ENCODE data around the gene MAN1A2.
A peak's percentile ranks its signal among the peaks of the same experiment; 100 is the strongest.
"Not testable (repeated sequence)": the region's sequence is repeated elsewhere in the genome, so short reads cannot be mapped to it uniquely, and the experiment has no call there.

The MAN1A2 gene

DNA sequence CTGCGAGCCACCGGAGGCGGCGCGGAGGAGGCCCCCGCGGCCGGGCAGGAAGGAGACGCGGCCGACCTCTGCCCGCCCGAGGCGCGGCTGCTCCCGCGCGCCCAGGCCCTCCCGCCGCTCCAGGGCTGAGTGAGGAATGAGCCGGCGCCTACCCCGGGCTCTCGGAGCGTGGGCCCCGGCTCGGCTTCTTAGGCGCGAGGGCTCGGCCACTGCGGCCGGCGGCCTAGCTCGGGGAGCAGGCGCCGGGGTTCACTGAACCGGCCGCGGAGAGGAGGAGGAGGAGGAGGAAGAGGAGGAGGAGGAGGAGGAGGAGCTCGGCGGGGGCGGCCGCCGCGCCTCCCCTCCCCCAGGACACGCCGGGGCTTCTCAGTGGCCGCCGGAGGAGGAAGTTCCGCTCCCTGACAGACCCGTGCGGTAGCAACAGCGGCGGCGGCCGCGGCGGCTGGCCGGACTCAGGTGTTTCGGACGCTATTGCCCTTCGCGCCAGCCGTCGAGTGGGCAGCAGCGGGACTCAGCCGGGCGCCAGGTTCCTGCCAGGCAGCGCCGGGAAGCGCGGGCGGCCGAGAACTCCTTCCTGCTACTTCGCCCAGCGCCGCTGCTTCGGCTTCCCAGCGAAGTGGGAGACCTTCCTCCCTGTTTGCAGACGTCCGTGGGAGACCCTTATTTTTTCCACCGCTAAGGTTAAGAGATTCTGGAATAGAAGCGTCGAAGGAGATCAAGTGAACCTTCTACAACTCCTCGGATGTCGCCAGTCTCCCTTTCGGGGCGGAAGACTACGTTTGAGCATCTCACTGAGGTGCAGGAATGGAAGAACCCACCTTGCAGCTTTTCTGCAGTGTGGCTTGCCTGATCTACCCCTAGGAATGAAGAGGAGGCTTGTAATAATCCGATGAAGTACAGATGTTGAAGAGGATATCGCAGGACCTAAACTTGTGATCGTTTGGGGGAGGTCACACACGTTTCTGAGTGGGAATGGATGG, at the start of gene MAN1A2:
Gene MAN1A2, plus strand, starts transcription at position 404 of the 980 bp plus-strand sequence. CDS start 735 bp downstream, outside the sequence.
- Histone ChIP-seq H3K36me3 (ENCODE audit: control insufficient read depth, insufficient read depth, low read length) (no peaks in the 10 kb centered on the region), H3K4me1 (ENCODE audit: control insufficient read depth, insufficient read depth, low read length) (peaks cover 36% of the 10 kb centered on the region), H3K27me3 (ENCODE audit: control insufficient read depth, insufficient read depth, low read length) (no peaks in the 10 kb centered on the region), H3K4me3 (ENCODE audit: low read depth, low read length) (peak within 1 kb of the TSS; percentile 100), H3K9me3 (ENCODE audit: control insufficient read depth, insufficient read depth, low read depth, low read length) (no peaks in the 10 kb centered on the region), H3K27ac (ENCODE audit: low read depth, low read length) (peak within 1 kb of the TSS; percentile 54; the same call in 1 of the 2 replicates), H3K9ac (ENCODE audit: low read length) (peak within 1 kb of the TSS; percentile 98)

DNA sequence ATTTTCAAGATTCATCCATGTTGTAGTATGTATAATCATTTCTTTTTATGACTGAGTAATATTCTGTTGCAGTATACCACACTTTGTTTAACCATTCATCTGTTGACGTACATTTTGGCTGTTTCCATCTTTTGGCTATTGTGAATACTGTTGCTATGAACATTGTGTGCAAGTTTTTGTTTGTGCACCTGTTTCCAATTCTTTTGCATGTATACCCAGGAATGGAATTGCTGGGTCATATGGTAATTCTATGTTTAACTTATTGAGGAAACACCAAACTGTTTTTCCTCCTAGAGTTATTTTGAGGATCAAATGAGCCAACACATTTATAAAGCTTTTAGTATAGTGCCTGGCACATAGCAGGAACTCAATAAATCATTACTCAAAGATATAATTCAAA, 49.2 kb upstream of the MAN1A2 start:
- Histone ChIP-seq H3K27me3 (ENCODE audit: control insufficient read depth, insufficient read depth, low read length) (no peaks in the 10 kb centered on the region), H3K36me3 (ENCODE audit: control insufficient read depth, insufficient read depth, low read length) (no peaks in the 10 kb centered on the region), H3K9me3 (ENCODE audit: control insufficient read depth, insufficient read depth, low read depth, low read length) (no peaks in the 10 kb centered on the region), H3K4me3 (ENCODE audit: low read depth, low read length) (no peak overlapping the region), H3K4me1 (ENCODE audit: control insufficient read depth, insufficient read depth, low read length) (peaks cover 13% of the 10 kb centered on the region), H3K27ac (ENCODE audit: low read depth, low read length) (no peak overlapping the region), H3K9ac (ENCODE audit: low read length) (no peak overlapping the region)

DNA sequence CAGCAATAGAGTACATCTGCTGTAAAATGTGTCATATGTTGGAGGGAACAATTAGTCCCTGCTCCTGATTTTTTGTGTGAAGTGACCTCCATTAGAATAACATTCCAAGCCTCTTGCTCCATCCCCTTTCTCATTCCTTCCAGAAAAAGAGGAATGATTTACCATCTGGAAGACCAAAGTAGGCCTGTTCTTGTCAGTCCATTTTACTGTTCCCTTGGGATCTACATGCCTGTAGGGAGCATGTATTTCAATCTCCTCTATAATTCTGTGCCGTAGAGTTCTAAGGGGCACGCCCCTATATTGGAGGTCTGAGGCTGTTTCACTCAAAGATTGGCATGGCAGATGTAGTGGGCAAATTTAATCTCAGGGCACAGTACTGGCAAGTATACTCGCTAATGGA, 48.8 kb upstream of the MAN1A2 start:
- H3K9ac ChIP-seq (ENCODE audit: low read length) = no peak overlapping the region
- no peak overlapping the region for H3K27ac ChIP-seq (ENCODE audit: low read depth, low read length)
- H3K27me3 ChIP-seq (ENCODE audit: control insufficient read depth, insufficient read depth, low read length) = no peaks in the 10 kb centered on the region
- H3K4me3 ChIP-seq (ENCODE audit: low read depth, low read length) = no peak overlapping the region
- H3K9me3 ChIP-seq (ENCODE audit: control insufficient read depth, insufficient read depth, low read depth, low read length) = no peaks in the 10 kb centered on the region
- H3K36me3 ChIP-seq (ENCODE audit: control insufficient read depth, insufficient read depth, low read length) = no peaks in the 10 kb centered on the region
- H3K4me1 ChIP-seq (ENCODE audit: control insufficient read depth, insufficient read depth, low read length) = peaks cover 13% of the 10 kb centered on the region

DNA sequence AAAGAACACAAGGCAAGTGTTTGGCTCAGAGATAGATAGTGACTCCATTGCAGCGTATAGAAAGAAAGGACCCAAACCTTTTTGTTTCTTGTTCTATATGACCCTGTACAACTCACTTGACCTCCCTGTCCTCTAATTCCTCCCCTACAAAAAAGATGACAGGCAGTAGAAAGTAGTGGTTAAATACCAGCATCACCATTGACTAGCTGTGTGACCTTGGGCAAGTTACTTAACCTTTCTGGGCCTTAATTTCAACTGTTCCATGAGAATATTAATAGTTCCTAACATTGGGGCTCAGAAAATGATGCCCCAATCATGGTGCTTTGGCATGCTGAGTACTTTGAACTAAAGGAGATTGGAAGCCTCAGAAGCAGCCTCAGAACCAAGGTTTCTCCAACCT, 46.7 kb upstream of the MAN1A2 start:
- no peak overlapping the region for H3K27ac ChIP-seq (ENCODE audit: low read depth, low read length)
- no peak overlapping the region for H3K9ac ChIP-seq (ENCODE audit: low read length)

DNA sequence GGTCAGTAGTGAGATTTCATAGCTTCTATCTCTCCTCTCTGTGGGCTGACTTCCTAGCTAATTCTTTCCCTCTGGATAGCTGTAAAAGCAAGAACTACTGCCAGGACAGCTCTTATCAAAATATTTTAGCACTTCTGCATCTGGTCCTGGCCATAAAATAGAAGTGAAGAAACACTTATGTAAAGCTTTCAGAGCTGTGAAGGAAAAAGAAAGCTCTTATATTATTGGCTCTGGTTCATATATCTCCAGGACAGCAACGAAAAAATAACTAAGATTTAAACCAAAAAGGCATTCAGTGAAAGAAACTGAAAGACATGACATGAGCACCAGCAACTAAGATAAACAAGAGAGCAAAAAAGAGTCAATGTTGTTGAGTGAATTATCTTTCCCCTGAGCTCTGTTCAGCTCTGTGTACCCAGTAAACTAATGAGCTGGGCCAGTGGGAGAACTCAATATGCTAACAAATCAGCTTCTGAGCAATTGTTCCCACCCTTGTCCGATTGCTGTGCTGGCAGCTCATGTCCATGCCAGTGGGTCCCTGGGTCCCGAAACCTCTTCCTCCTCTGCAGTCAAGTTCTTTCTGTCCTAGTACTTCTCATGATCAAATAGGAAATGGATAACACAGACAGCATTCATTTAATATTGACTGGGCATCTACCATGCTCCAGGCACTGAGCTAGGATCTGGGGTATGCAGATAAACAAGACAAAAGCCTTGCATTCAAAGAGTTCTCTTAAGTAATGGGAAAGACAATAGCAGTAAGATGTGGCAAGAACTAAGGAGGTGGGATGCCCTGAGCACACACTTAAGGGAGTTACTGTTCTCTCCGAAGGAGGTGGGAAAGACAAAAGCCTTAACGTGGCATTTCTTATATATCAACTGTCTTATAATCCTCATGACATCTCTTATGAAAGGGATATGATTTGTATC, 45.3 kb upstream of the MAN1A2 start:
- Histone ChIP-seq H3K9me3 (ENCODE audit: control insufficient read depth, insufficient read depth, low read depth, low read length) (no peaks in the 10 kb centered on the region), H3K9ac (ENCODE audit: low read length) (no peak overlapping the region), H3K4me1 (ENCODE audit: control insufficient read depth, insufficient read depth, low read length) (peaks cover 13% of the 10 kb centered on the region), H3K36me3 (ENCODE audit: control insufficient read depth, insufficient read depth, low read length) (no peaks in the 10 kb centered on the region), H3K4me3 (ENCODE audit: low read depth, low read length) (no peak overlapping the region), H3K27me3 (ENCODE audit: control insufficient read depth, insufficient read depth, low read length) (no peaks in the 10 kb centered on the region), H3K27ac (ENCODE audit: low read depth, low read length) (no peak overlapping the region)

More for the DNA sequence above, 46.7 kb upstream of the MAN1A2 start:
- Histone ChIP-seq H3K36me3 (ENCODE audit: control insufficient read depth, insufficient read depth, low read length) (no peaks in the 10 kb centered on the region), H3K4me3 (ENCODE audit: low read depth, low read length) (no peak overlapping the region), H3K27me3 (ENCODE audit: control insufficient read depth, insufficient read depth, low read length) (no peaks in the 10 kb centered on the region), H3K4me1 (ENCODE audit: control insufficient read depth, insufficient read depth, low read length) (peaks cover 13% of the 10 kb centered on the region), H3K9me3 (ENCODE audit: control insufficient read depth, insufficient read depth, low read depth, low read length) (no peaks in the 10 kb centered on the region)

DNA sequence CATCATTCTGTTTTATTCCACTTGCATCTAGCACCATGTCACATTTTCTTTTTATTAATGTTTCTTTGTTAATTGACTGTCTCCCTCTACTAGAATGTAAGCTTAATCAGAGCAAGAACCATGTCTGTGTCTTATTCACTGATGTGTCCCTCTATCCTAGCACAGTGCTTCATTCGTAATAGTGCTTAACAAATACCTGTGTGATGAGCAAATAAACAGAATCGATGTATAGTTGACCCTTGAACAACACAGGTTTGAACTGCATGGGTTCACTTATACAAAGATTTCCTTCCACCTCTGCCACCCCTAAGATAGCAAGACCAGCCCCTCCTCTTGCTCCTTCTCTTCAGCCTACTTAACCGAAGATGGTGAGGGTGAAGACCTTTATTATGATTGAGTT, 42.9 kb upstream of the MAN1A2 start:
- peaks cover 13% of the 10 kb centered on the region for H3K4me1 ChIP-seq (ENCODE audit: control insufficient read depth, insufficient read depth, low read length)
- no peak overlapping the region for H3K9ac ChIP-seq (ENCODE audit: low read length)
- H3K4me3 ChIP-seq (ENCODE audit: low read depth, low read length) = no peak overlapping the region
- H3K27ac ChIP-seq (ENCODE audit: low read depth, low read length) = no peak overlapping the region
- H3K27me3 ChIP-seq (ENCODE audit: control insufficient read depth, insufficient read depth, low read length) = no peaks in the 10 kb centered on the region
- no peaks in the 10 kb centered on the region for H3K36me3 ChIP-seq (ENCODE audit: control insufficient read depth, insufficient read depth, low read length)
- no peaks in the 10 kb centered on the region for H3K9me3 ChIP-seq (ENCODE audit: control insufficient read depth, insufficient read depth, low read depth, low read length)

DNA sequence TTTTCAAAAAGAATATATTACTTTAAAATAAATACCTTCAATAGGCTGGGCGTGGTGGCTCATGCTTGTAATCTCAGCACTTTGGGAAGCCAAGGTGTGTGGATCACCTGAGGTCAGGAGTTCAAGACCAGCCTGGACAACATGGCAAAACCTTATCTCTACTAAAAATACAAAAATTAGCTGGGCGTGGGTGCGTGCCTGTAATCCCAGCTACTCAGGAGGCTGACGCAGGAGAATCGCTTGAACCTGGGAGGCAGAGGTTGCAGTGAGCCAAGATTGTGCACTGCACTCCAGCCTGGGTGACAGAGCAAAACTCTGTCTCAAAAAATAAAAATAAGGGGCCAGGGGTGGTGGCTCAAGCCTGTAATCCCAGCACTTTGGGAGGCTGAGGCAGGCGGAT, 41.2 kb upstream of the MAN1A2 start:
- H3K27me3 ChIP-seq (ENCODE audit: control insufficient read depth, insufficient read depth, low read length); H3K9me3 ChIP-seq (ENCODE audit: control insufficient read depth, insufficient read depth, low read depth, low read length); H3K9ac ChIP-seq (ENCODE audit: low read length); H3K4me3 ChIP-seq (ENCODE audit: low read depth, low read length); H3K36me3 ChIP-seq (ENCODE audit: control insufficient read depth, insufficient read depth, low read length); H3K27ac ChIP-seq (ENCODE audit: low read depth, low read length): not testable (repeated sequence)
- peaks cover 13% of the 10 kb centered on the region for H3K4me1 ChIP-seq (ENCODE audit: control insufficient read depth, insufficient read depth, low read length)

DNA sequence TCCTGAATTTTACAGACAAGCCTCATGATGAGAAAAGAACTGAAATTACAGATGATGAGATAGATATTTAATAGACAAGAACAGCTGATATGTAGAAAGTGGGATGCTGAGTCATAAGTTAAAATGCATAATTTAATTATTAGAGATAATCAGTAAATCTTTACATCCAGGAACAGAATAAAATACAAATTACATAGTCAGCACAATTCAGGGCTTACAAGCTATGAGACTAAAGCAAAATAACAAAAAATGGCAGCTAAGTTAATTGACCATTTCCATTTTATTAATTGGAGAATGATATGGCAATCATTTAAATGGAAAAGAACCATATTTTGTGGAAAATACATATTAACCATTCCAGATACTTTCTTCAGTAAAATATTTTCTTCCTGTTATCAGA, 40.2 kb upstream of the MAN1A2 start:
- Histone ChIP-seq H3K27me3 (ENCODE audit: control insufficient read depth, insufficient read depth, low read length) (no peaks in the 10 kb centered on the region), H3K9me3 (ENCODE audit: control insufficient read depth, insufficient read depth, low read depth, low read length) (no peaks in the 10 kb centered on the region), H3K4me3 (ENCODE audit: low read depth, low read length) (no peak overlapping the region), H3K27ac (ENCODE audit: low read depth, low read length) (no peak overlapping the region), H3K4me1 (ENCODE audit: control insufficient read depth, insufficient read depth, low read length) (peaks cover 9% of the 10 kb centered on the region), H3K9ac (ENCODE audit: low read length) (no peak overlapping the region), H3K36me3 (ENCODE audit: control insufficient read depth, insufficient read depth, low read length) (no peaks in the 10 kb centered on the region)

DNA sequence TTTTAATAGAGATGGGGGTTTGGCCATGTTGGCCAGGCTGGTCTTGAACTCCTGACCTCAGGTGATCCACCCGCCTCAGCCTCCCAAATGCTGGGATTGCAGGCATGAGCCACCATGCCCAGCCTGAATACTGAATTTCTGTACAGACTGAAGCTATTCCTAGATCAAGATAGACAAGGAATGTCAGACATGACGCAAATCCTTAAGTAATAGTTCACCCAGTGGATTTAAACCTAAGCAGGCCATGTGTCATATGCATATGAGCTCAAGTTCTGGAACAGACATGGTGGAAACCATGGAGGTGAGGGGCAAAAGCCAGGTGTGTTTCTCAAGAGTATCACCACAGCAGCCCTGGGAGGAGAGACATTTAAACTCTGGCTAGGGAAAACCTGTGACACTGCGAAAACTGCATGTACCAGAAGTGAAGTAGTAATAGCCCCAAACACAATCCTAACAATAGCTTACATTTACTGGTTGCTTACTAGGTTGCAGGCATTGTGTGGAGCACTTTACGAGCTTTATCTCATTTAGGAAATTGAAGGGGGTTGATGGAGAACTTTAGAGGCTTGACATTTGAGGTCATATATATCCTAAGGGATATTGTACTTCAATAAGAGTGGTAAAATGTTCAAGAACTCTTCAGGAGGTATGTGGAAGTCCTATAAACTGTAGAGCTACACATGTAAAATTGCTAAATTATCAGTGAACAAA, 31.7 kb upstream of the MAN1A2 start:
- Histone ChIP-seq H3K36me3 (ENCODE audit: control insufficient read depth, insufficient read depth, low read length) (no peaks in the 10 kb centered on the region), H3K27me3 (ENCODE audit: control insufficient read depth, insufficient read depth, low read length) (no peaks in the 10 kb centered on the region), H3K9me3 (ENCODE audit: control insufficient read depth, insufficient read depth, low read depth, low read length) (no peaks in the 10 kb centered on the region), H3K9ac (ENCODE audit: low read length) (no peak overlapping the region), H3K27ac (ENCODE audit: low read depth, low read length) (no peak overlapping the region), H3K4me1 (ENCODE audit: control insufficient read depth, insufficient read depth, low read length) (peaks cover 6% of the 10 kb centered on the region; the same call in 1 of the 2 replicates), H3K4me3 (ENCODE audit: low read depth, low read length) (no peak overlapping the region)

DNA sequence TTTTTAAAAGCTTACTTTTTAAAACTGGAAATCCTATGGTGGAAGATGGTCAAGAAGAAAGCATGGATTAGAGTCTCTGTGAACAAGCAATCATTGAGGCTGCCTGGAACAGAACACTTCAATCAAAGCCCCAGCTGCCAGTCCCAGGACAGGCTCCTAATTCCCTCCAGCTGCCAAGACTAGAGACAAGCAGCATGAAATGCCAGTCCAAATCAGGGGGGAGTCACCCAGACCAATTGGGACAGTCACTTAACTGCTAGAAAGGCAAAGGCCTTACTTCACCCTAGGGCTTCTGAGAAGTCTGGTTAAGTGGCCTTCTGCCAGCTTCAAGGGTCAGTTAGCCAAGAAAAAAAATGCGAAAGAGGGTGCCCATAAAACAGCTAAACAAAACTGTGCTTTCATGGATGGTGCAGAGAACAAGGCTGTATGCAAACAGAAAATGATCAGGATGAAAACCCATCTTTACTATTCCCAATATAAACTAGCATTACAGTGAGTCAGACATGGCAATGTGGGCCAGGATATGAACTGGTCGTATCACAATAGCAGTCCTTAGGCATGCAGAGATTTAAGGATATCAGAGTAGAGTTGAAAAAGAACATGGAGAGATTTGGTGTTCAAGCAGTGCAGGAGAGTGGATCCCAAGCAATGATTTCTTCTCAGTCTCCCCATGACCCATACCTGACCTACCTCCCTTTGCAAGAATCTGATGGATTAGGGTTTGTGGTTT, 31.0 kb upstream of the MAN1A2 start:
- H3K27me3 ChIP-seq (ENCODE audit: control insufficient read depth, insufficient read depth, low read length) = no peaks in the 10 kb centered on the region
- peaks cover 6% of the 10 kb centered on the region; the same call in 1 of the 2 replicates for H3K4me1 ChIP-seq (ENCODE audit: control insufficient read depth, insufficient read depth, low read length)
- no peak overlapping the region for H3K9ac ChIP-seq (ENCODE audit: low read length)
- H3K4me3 ChIP-seq (ENCODE audit: low read depth, low read length) = no peak overlapping the region
- no peak overlapping the region for H3K27ac ChIP-seq (ENCODE audit: low read depth, low read length)
- H3K9me3 ChIP-seq (ENCODE audit: control insufficient read depth, insufficient read depth, low read depth, low read length) = no peaks in the 10 kb centered on the region
- H3K36me3 ChIP-seq (ENCODE audit: control insufficient read depth, insufficient read depth, low read length) = no peaks in the 10 kb centered on the region
